ENCODE results near the gene MIS18A.

Gene MIS18A

GRCh38 chr21:32240851-32241687 lies 37.8 kb downstream of the MIS18A start:
- in situ Hi-C loops (cut with HindIII; ENCODE audit: low pct_ligation_motif_present, low sequenced_read_pairs), result no loop called here
- no peak overlapping the region for H3K27ac ChIP-seq
- TF ChIP-seq CTCF (IDR thresholded peaks at IDR 0.05; ENCODE audit: low read depth, low read length, missing control alignments), result no peak
- no peaks in the 10 kb centered on the region for H3K36me3 ChIP-seq (replicated peaks)
- DNase-seq, result no peak
- no peaks in the 10 kb centered on the region for H3K27me3 ChIP-seq (replicated peaks)
- no peak overlapping the region for H3K4me3 ChIP-seq (ENCODE audit: low read depth, low read length)

GRCh38 chr21:32239551-32239950 lies 39.3 kb downstream of the MIS18A start:
- in situ Hi-C loops (cut with HindIII; ENCODE audit: low pct_ligation_motif_present, low sequenced_read_pairs), result no loop called here

GRCh38 chr21:32238063-32238462 lies 40.8 kb downstream of the MIS18A start:
- Histone ChIP-seq H3K36me3 (replicated peaks) (no peaks in the 10 kb centered on the region), H3K27me3 (replicated peaks) (no peaks in the 10 kb centered on the region), H3K27ac (no peak overlapping the region), H3K4me3 (ENCODE audit: low read depth, low read length) (no peak overlapping the region)
- DNase-seq, result no peak
- no peak for TF ChIP-seq CTCF (IDR thresholded peaks at IDR 0.05; ENCODE audit: low read depth, low read length, missing control alignments)
- in situ Hi-C loops (cut with HindIII; ENCODE audit: low pct_ligation_motif_present, low sequenced_read_pairs), result no loop called here

More at GRCh38 chr21:32239551-32239950, 39.3 kb downstream of the MIS18A start:
- no peak for TF ChIP-seq CTCF (IDR thresholded peaks at IDR 0.05; ENCODE audit: low read depth, low read length, missing control alignments)
- no peak for DNase-seq
- H3K27ac ChIP-seq, result no peak overlapping the region
- H3K4me3 ChIP-seq (ENCODE audit: low read depth, low read length), result no peak overlapping the region
- H3K36me3 ChIP-seq (replicated peaks), result no peaks in the 10 kb centered on the region
- H3K27me3 ChIP-seq (replicated peaks), result no peaks in the 10 kb centered on the region

GRCh38 chr21:32237021-32237420 lies 41.8 kb downstream of the MIS18A start:
- H3K4me3 ChIP-seq (ENCODE audit: low read depth, low read length), result no peak overlapping the region
- in situ Hi-C loops (cut with HindIII; ENCODE audit: low pct_ligation_motif_present, low sequenced_read_pairs), result no loop called here
- H3K36me3 ChIP-seq (replicated peaks), result no peaks in the 10 kb centered on the region
- DNase-seq, result no peak
- no peak overlapping the region for H3K27ac ChIP-seq
- no peak for TF ChIP-seq CTCF (IDR thresholded peaks at IDR 0.05; ENCODE audit: low read depth, low read length, missing control alignments)
- no peaks in the 10 kb centered on the region for H3K27me3 ChIP-seq (replicated peaks)

GRCh38 chr21:32233722-32234301 lies 45.0 kb downstream of the MIS18A start:
- H3K27me3 ChIP-seq (replicated peaks), result no peaks in the 10 kb centered on the region
- no peak for DNase-seq

More at GRCh38 chr21:32233722-32234301, 45.0 kb downstream of the MIS18A start:
- Histone ChIP-seq H3K27ac (no peak overlapping the region), H3K36me3 (replicated peaks) (no peaks in the 10 kb centered on the region), H3K4me3 (ENCODE audit: low read depth, low read length) (no peak overlapping the region)
- no peak for TF ChIP-seq CTCF (IDR thresholded peaks at IDR 0.05; ENCODE audit: low read depth, low read length, missing control alignments)
- in situ Hi-C loops (cut with HindIII; ENCODE audit: low pct_ligation_motif_present, low sequenced_read_pairs), result no loop called here
